Measurements from ENCODE around the gene LRRC3.

LRRC3 gene

DNA sequence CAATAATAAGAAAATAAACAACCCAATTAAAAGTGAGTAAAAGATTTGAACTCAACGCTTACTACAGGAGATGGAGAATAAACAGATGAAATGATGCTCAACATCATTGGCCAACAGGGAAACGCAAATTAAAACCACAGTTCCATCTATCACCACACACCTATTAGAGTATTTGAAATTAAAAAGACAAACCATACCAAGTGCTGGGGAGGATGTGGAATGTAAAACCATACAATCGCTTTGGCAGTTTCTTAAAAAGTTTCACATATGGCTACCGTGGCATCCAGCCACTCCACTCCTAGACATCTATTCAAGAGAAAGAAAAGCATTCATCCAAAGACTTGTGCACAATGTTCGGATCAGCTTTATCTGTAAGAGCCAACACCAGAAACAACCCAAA, 1.3 kb upstream of the LRRC3 start:
- no peak overlapping the region for H3K27ac ChIP-seq (ENCODE audit: low read length)
- H3K4me1 ChIP-seq (ENCODE audit: control insufficient read depth in 1 of 2, insufficient read depth in 2 of 2, low read length in 2 of 2) = peaks cover 0 to 13% of the 10 kb centered on the region in 2 donors
- H3K4me3 ChIP-seq (ENCODE audit: low read depth in 1 of 2, low read length in 2 of 2) = no peak overlapping the region
- peaks cover 0 to 3% of the 10 kb centered on the region in 2 donors for H3K36me3 ChIP-seq (ENCODE audit: control insufficient read depth in 1 of 2, insufficient read depth in 2 of 2, low read length in 2 of 2)
- H3K9me3 ChIP-seq (ENCODE audit: control insufficient read depth in 1 of 2, low read length in 2 of 2) = no peaks in the 10 kb centered on the region
- no peaks in the 10 kb centered on the region for H3K27me3 ChIP-seq (ENCODE audit: low read depth, low read length)

DNA sequence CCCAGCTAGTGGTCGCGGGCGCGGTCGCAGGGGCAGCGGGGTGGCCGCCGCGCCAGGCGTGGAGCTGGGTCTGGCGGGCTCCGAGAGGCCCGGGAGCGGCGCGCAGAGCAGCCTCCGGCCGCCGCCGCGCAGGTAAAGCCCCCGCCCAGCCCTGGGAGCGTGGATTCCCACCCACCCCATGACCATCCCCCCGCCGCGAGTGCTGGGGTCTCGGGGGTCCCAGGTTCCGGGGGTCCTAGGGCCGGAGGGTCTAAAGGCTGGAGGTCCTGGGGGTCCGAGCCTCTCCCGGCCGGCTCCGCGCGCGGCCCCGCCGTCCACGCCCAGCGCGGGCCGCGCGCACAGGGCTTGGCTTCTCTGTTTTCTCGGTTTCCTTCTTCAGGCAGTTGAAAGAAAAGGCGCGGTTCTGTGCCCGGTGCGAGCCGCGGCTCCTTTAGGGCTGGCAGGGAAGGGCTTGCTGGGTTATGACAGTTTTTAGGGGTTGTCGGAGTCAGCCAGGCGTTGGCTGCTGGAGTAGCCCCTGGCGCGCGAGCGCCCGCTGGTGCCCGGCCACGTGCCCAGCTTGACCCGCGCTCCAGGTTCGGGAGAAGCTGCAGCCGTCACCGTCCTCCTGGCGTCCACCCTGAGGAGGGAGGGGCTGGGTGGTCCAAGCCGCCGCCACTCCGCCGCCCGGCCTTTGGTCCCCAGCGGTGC, 359 bp downstream of the LRRC3 start:
- Histone ChIP-seq H3K4me1 (ENCODE audit: control insufficient read depth in 1 of 2, insufficient read depth in 2 of 2, low read length in 2 of 2) (peaks cover 0 to 13% of the 10 kb centered on the region in 2 donors), H3K4me3 (ENCODE audit: low read depth in 1 of 2, low read length in 2 of 2) (peak overlapping the region; percentile 60 to 79), H3K9me3 (ENCODE audit: control insufficient read depth in 1 of 2, low read length in 2 of 2) (no peaks in the 10 kb centered on the region), H3K27ac (ENCODE audit: low read length) (no peak overlapping the region), H3K36me3 (ENCODE audit: control insufficient read depth in 1 of 2, insufficient read depth in 2 of 2, low read length in 2 of 2) (peaks cover 0 to 7% of the 10 kb centered on the region in 2 donors), H3K27me3 (ENCODE audit: low read depth, low read length) (no peaks in the 10 kb centered on the region)

DNA sequence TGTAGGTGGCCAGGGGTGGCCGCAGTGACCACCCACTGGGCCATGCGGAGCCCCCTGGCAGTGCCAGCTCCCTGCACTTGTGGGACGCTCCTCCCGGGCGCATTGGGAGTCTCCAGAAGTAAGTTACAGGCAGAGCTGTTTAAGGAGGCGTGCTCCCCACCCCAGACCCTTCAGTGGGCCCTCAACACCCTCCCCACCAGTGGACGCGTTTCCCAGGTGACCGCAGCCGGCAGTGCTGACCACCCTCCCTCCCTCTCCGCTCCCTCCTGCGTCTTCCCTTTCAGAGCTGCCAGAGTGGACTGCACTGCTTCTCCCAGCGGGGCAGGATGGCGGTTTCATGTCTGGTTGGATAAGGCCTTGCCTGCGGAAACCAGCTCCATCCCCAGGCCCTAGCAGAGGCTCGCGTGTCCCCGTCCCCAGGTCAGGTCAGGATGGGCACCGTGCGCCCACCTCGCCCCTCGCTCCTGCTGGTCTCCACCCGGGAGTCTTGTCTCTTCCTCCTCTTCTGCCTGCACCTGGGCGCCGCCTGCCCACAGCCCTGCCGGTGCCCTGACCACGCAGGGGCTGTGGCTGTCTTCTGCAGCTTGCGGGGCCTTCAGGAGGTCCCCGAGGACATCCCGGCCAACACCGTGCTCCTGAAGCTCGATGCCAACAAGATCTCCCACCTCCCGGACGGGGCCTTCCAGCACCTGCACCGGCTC, 1.1 kb downstream of the LRRC3 start:
- Histone ChIP-seq H3K36me3 (ENCODE audit: control insufficient read depth in 1 of 2, insufficient read depth in 2 of 2, low read length in 2 of 2) (peaks cover 0 to 7% of the 10 kb centered on the region in 2 donors), H3K4me3 (ENCODE audit: low read depth in 1 of 2, low read length in 2 of 2) (peak overlapping the region; percentile 60 to 79), H3K4me1 (ENCODE audit: control insufficient read depth in 1 of 2, insufficient read depth in 2 of 2, low read length in 2 of 2) (peaks cover 0 to 13% of the 10 kb centered on the region in 2 donors), H3K27ac (ENCODE audit: low read length) (no peak overlapping the region), H3K9me3 (ENCODE audit: control insufficient read depth in 1 of 2, low read length in 2 of 2) (no peaks in the 10 kb centered on the region), H3K27me3 (ENCODE audit: low read depth, low read length) (no peaks in the 10 kb centered on the region)

- H3K4me1 ChIP-seq (ENCODE audit: control insufficient read depth in 1 of 2, insufficient read depth in 2 of 2, low read length in 2 of 2) = peaks cover 0 to 13% of the 10 kb centered on the region in 2 donors
Measured at GRCh38 chr21:44456915-44457736, 1.8 kb downstream of the LRRC3 start.

DNA sequence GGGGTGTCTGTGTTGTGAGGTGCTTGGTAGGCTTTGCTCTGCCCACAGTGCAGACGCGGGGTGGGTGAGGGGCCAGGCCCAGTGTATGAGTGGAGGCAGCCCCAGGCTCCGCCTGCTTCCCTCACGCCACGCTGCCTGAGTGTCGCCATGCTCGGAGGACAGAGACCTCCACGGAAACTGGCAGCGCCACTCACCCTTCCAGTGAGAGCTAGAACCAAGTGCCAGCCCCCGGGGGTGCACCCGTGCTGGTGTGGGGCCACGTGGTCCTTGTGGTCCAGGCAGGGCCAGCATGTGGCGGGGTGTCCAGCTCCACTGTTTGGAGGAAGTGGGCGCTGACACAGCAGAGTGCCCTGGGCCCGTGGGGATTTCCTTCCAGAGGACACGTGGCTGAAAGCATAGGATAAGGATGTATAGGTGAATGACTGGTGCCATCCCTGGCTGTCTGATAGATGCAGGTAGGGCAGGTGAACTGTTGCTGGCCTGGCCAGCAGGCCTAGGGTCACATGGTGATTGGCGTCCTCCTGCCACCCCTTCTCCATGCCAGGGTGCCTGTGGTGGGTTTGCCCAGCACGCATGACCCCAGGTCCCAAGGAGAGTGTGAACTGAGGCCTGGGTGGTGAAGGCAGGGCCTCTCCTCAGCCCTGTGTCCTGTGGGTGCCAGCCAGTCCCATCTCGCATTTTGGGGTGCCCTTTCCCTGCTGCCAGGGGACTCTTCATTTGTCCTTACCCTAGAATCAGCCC, 3.8 kb downstream of the LRRC3 start:
- Histone ChIP-seq H3K4me1 (ENCODE audit: control insufficient read depth in 1 of 2, insufficient read depth in 2 of 2, low read length in 2 of 2) (peaks cover 0 to 13% of the 10 kb centered on the region in 2 donors), H3K27me3 (ENCODE audit: low read depth, low read length) (no peaks in the 10 kb centered on the region), H3K4me3 (ENCODE audit: low read depth in 1 of 2, low read length in 2 of 2) (no peak overlapping the region), H3K36me3 (ENCODE audit: control insufficient read depth in 1 of 2, insufficient read depth in 2 of 2, low read length in 2 of 2) (peaks cover 0 to 7% of the 10 kb centered on the region in 2 donors), H3K27ac (ENCODE audit: low read length) (no peak overlapping the region), H3K9me3 (ENCODE audit: control insufficient read depth in 1 of 2, low read length in 2 of 2) (no peaks in the 10 kb centered on the region)

More at GRCh38 chr21:44456915-44457736, 1.8 kb downstream of the LRRC3 start:
- Histone ChIP-seq H3K36me3 (ENCODE audit: control insufficient read depth in 1 of 2, insufficient read depth in 2 of 2, low read length in 2 of 2) (peaks cover 0 to 7% of the 10 kb centered on the region in 2 donors), H3K27ac (ENCODE audit: low read length) (no peak overlapping the region), H3K4me3 (ENCODE audit: low read depth in 1 of 2, low read length in 2 of 2) (no peak overlapping the region), H3K27me3 (ENCODE audit: low read depth, low read length) (no peaks in the 10 kb centered on the region), H3K9me3 (ENCODE audit: control insufficient read depth in 1 of 2, low read length in 2 of 2) (no peaks in the 10 kb centered on the region)

- Histone ChIP-seq H3K36me3 (ENCODE audit: control insufficient read depth in 1 of 2, insufficient read depth in 2 of 2, low read length in 2 of 2) (peaks cover 0 to 7% of the 10 kb centered on the region in 2 donors), H3K27me3 (ENCODE audit: low read depth, low read length) (no peaks in the 10 kb centered on the region), H3K9me3 (ENCODE audit: control insufficient read depth in 1 of 2, low read length in 2 of 2) (no peaks in the 10 kb centered on the region), H3K4me1 (ENCODE audit: control insufficient read depth in 1 of 2, insufficient read depth in 2 of 2, low read length in 2 of 2) (peaks cover 0 to 12% of the 10 kb centered on the region in 2 donors), H3K27ac (ENCODE audit: low read length) (no peak overlapping the region), H3K4me3 (ENCODE audit: low read depth in 1 of 2, low read length in 2 of 2) (no peak overlapping the region)
Measured at GRCh38 chr21:44459712-44460440, 4.6 kb downstream of the LRRC3 start.

DNA sequence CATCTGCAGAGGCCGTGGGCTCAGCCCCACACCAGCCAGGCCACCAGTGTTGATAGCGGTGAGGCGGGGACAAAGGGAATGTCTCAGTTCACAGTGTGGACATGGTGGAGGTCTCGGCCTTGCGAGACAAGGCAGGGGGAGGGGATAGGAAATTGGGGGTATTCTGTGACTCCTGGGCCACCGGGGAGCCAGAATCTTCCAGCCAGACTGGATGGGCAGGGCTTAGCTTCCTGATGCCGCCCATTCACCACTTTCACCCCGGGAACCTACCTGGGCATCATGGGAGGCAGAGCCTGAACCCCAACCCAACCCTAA, 5.1 kb downstream of the LRRC3 start:
- Histone ChIP-seq H3K9me3 (ENCODE audit: control insufficient read depth in 1 of 2, low read length in 2 of 2) (no peaks in the 10 kb centered on the region), H3K27me3 (ENCODE audit: low read depth, low read length) (no peaks in the 10 kb centered on the region), H3K27ac (ENCODE audit: low read length) (no peak overlapping the region), H3K36me3 (ENCODE audit: control insufficient read depth in 1 of 2, insufficient read depth in 2 of 2, low read length in 2 of 2) (peaks cover 0 to 7% of the 10 kb centered on the region in 2 donors), H3K4me1 (ENCODE audit: control insufficient read depth in 1 of 2, insufficient read depth in 2 of 2, low read length in 2 of 2) (peaks cover 0 to 10% of the 10 kb centered on the region in 2 donors), H3K4me3 (ENCODE audit: low read depth in 1 of 2, low read length in 2 of 2) (no peak overlapping the region)

DNA sequence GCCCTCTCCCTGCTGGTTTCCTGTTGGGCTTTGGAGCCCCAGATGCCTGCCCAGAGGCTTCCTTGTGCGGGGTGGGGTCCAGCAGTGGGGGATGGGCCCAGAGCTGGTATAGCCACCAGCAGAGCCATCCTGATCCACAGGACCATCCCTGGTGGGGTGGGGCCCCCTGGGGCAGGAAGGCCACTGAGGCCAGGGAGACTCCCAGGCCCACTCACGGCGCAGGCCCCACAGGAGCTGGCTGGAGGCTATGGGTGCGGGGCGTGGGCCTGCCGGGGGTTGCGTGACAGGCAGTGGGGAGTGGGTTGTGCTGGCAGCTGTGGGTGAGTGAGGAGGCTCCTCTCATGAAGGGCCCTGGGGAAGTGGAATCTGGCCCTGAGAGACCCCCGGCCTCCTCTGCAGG, 5.7 kb downstream of the LRRC3 start:
- no peaks in the 10 kb centered on the region for H3K9me3 ChIP-seq (ENCODE audit: control insufficient read depth in 1 of 2, low read length in 2 of 2)
- H3K4me1 ChIP-seq (ENCODE audit: control insufficient read depth in 1 of 2, insufficient read depth in 2 of 2, low read length in 2 of 2) = peaks cover 0 to 8% of the 10 kb centered on the region in 2 donors
- no peak overlapping the region for H3K4me3 ChIP-seq (ENCODE audit: low read depth in 1 of 2, low read length in 2 of 2)
- peaks cover 0 to 7% of the 10 kb centered on the region in 2 donors for H3K36me3 ChIP-seq (ENCODE audit: control insufficient read depth in 1 of 2, insufficient read depth in 2 of 2, low read length in 2 of 2)
- H3K27ac ChIP-seq (ENCODE audit: low read length) = no peak overlapping the region
- H3K27me3 ChIP-seq (ENCODE audit: low read depth, low read length) = no peaks in the 10 kb centered on the region

DNA sequence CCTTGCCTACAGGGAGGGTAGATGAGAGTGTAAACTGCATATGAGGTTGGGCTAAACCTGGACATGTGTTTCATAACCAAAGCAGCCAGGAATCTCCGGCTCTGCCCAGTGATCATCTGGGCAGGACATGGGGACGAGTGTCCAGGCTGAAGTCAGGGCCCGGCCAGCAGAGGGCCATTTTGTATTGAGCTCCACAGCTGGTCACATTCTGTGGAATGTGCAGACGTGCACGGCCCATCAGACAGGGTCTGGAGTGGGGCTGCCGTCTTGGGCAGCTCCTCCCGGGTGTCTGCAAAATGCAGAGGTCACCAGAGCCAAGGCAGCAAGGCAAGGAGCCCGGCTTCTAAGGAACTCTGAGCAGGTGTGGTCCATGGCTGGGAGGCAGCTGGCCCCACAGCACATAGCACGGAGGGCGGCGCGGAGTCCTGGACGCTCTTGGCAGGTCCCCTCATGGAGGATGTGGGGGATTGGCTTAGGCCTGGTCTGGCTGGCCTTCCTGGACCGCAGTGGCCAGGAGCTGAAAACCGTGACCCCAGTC, 6.2 kb downstream of the LRRC3 start:
- Histone ChIP-seq H3K4me3 (ENCODE audit: low read depth in 1 of 2, low read length in 2 of 2) (no peak overlapping the region), H3K27ac (ENCODE audit: low read length) (no peak overlapping the region), H3K9me3 (ENCODE audit: control insufficient read depth in 1 of 2, low read length in 2 of 2) (no peaks in the 10 kb centered on the region), H3K4me1 (ENCODE audit: control insufficient read depth in 1 of 2, insufficient read depth in 2 of 2, low read length in 2 of 2) (peaks cover 0 to 2% of the 10 kb centered on the region in 2 donors), H3K36me3 (ENCODE audit: control insufficient read depth in 1 of 2, insufficient read depth in 2 of 2, low read length in 2 of 2) (peaks cover 0 to 7% of the 10 kb centered on the region in 2 donors), H3K27me3 (ENCODE audit: low read depth, low read length) (no peaks in the 10 kb centered on the region)

DNA sequence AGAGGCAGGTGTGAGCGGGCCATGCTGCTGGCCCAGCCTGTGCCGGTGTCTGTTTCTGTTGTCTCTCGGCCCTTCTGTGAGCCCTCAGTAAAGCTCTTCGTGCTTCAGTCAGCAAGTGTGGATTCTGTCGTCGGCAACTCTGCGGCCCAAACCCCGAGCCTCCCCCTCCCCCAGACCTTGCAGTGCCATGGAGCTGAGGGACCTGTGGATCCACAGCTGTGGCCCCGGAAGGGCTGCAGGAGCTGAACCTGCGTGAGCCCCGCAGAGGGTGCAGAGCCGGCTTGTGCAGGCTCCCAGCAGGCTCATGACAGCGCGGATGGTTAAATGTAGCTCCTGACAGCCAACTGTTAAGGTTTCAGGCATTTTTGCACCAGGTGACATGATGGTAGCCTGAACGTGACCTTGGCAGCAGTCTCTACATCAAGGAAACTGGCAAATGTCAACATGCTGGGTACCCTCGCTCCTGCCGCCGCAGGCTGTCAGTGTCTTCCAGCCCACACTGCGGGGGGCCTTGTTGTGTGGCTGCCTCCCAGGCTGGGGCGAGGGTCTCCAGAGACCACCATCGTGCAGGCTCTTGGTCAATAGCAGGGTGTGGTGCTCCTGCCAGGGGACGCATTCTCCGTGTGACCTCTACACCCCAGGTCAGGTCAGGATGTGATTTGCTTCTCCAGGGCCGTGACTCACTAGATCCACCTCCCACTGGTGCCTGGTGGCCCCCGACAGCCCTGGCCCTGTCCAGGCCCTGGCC, 7.0 kb downstream of the LRRC3 start:
- H3K27ac ChIP-seq (ENCODE audit: low read length) = no peak overlapping the region
- no peaks in the 10 kb centered on the region for H3K4me1 ChIP-seq (ENCODE audit: control insufficient read depth in 1 of 2, insufficient read depth in 2 of 2, low read length in 2 of 2)

More for the DNA sequence above, 7.0 kb downstream of the LRRC3 start:
- H3K9me3 ChIP-seq (ENCODE audit: control insufficient read depth in 1 of 2, low read length in 2 of 2) = no peaks in the 10 kb centered on the region
- peaks cover 0 to 7% of the 10 kb centered on the region in 2 donors for H3K36me3 ChIP-seq (ENCODE audit: control insufficient read depth in 1 of 2, insufficient read depth in 2 of 2, low read length in 2 of 2)
- H3K4me3 ChIP-seq (ENCODE audit: low read depth in 1 of 2, low read length in 2 of 2) = no peak overlapping the region
- no peaks in the 10 kb centered on the region for H3K27me3 ChIP-seq (ENCODE audit: low read depth, low read length)

All from muscle layer of duodenum (tissue), 2 donors.